Activated T-helper 9 cell treated with anti-CD3 and anti-CD28 coated beads, Interleukin-2, amount 50 U/mL, for 16 hours (primary cell): ENCODE results near the gene EXOC3.
"Not testable (repeated sequence)": the region's sequence is repeated elsewhere in the genome, so short reads cannot be mapped to it uniquely, and the experiment has no call there.

ENCODE experiments used
- DNase-seq: peaks from one replicate; pipeline ENCODE4 v3.0.0-alpha.2; 2020; ENCODE audit warnings: low read depth

Gene EXOC3

GRCh38 chr5:474232-474839, 31.4 kb downstream of the EXOC3 start:
- not testable (repeated sequence) for DNase-seq

DNA sequence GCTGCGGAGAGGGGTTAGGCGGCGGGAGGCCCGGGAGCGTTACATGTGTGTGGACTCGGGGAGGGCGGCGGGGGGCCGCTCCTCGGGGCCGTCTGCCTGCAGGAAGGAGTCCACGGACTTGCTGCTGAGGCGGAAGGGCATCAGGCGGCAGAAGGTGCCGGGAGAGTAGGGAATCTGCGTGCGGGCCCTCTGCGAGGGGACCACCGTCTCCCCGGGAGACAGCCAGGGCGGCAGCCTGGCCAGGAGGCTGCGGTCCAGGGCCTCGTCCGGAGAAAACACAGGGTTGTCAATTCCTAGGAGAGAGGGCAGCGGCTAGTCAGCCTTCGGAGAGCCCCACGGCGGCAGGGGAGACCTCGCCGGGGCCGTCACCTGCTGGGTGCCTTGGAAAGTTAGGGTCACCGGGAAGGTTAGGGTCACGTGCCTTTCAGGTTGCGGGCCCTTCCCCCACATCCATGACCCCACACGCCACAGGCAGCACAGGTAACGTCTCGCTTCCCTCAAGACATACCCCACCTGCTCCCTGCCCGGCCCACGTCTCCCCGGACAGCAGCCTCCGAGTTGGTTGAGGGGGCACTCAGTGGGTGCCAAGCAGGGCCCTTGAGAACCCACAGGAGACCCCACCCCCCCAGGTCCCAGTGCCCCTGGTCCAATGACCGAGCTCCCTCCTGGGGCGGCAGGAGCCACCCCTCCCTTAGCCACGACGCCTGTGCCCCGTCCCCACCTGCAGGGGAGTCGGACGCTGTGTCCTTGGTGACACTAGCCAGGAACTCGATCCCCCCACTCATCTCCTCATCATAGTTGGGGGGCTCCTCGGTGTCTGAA, 32.1 kb downstream of the EXOC3 start:
- DNase-seq: no peak

- no peak for DNase-seq
Measured at GRCh38 chr5:475704-476101, 32.7 kb downstream of the EXOC3 start.

- DNase-seq: no peak
Measured at GRCh38 chr5:476102-476813, 33.3 kb downstream of the EXOC3 start.

DNA sequence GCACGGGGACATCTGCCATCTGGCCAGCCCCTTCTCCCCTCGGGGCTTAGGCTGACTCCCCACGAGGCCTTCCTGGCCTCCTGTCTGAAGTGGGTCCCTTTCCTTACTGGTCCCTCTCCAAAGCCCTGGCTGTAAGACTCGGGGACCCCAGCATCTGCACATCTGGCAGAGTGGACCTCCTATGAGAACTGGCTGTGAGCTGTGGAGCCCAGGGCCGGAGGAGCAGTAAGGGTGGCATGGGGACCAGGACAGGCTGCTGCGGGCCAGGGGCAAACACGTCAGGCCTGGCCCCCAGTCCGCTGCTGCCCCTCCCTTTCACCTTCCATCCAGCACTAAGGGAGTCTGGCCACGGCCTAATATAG, 33.8 kb downstream of the EXOC3 start:
- DNase-seq: no peak

GRCh38 chr5:477247-477646, 34.3 kb downstream of the EXOC3 start:
- no peak for DNase-seq

DNA sequence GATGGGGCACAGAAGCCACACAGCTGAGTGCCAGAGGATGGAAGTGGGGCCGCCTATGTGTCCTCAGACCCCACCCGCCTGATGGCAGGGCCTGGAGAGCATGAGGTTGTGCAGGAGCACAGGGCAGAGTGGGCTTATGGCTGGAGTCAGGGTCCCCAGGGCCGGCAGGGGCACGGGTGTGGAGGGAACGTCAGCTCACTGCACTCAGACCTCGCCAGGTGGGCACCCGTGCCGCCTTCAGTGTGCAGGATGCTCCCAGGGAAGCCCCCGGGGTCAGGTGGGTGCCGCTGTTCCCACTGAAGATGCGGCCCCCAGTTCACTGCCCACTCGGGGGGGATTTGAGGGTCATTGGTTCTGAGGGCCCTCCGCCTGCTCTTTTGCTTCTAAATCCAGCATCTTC, 34.9 kb downstream of the EXOC3 start:
- DNase-seq: no peak

DNA sequence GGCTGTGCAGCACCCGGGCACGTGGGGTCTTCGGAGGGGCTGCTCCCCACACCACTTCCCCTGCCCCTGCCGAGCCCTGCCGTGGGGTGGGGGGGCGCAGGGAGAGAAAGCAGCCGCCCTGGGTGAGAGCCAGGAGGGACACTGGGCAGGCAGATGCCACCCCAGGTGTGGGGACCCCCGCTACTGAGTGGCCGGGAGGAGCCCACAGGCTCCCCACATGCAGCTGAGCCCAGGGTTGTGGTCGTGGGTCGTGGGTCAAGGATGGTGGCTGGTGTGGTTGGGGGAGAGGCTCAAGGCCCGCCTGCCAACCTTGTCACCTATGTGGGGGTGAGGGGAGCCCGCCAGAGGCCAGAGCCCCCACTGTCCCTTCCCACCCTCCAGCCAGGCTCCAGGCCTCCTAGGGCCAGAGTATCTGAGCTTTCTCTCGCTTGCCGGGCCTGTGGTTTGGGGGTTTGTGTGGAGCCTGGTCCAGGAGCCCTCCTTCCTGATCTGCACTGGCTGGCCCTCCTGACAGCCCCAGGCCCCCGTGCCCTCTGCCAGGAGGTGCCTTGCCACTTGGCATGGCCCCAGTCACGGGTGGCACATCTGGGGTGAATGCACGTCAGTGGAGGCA, 35.5 kb downstream of the EXOC3 start:
- no peak for DNase-seq

DNA sequence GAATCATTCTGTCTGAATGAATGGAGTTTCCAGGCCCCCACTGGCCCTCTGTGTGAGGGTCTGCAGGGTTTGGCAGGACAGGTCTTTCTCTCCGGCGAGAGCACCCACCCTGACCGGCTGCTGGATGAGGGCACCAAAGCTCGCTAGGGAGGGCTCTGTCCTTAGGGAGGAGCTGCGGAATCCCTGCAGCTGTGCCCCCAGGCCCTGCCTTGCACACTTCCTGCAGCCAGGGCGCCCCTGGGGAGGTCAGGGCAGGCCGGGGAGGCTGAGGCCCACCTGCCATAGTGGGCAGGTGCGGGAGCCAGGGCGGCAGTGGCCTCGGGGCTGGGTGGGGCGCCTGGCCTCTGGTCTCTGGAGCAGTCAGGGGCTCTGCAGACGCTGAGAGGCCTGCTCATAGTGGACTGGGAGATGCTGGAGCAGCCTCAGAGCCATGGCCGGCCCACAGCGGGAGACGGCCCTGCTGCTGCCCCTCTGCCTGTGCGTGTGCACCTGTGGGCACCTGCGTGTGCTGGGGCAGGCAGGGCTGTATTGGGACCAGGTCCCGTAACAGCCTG, 36.1 kb downstream of the EXOC3 start:
- DNase-seq: no peak

GRCh38 chr5:479566-480319, 36.8 kb downstream of the EXOC3 start:
- DNase-seq: no peak

GRCh38 chr5:481347-481746, 38.4 kb downstream of the EXOC3 start:
- DNase-seq: no peak

DNA sequence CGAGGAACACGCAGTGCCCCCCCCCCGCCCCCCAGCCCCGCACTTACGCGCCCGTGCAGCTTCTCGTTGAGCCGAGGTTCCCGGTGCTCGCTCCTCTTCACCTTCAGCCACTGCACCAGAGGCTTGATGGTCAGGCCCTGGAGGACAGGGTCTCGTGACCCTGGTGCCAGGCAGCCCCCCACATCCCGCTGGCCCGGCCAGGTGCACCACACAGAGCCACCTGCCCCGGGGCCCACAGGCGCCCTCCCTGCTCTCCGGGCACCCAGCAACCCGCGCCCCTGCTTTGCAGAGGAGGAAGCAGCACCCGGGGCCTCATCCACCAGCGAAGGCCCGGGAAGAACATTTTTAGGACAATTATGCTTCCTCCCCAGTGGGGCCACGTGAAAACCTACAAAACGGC, 39.0 kb downstream of the EXOC3 start:
- DNase-seq: no peak

- no peak for DNase-seq
Measured at GRCh38 chr5:482506-482905, 39.5 kb downstream of the EXOC3 start.

DNA sequence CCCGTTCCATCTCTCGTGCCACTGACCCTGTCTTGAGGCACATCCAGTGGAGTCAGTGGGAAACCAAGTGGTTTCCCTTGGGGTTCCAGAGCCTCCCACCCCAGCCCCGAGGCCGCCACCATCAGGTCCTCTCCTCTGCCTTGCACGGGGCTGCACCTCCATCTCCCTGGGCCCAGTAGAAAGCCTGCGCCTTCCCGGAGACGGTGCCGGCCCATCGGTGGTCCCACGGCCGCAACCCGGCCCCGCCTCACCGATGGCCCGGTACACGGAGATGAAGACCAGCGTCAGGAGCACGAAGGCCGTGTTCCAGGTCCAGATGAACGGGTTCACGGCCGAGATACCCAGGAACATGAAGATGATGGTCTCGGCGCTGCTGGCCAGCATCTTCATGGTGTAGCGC, 40.0 kb downstream of the EXOC3 start:
- DNase-seq: no peak

DNA sequence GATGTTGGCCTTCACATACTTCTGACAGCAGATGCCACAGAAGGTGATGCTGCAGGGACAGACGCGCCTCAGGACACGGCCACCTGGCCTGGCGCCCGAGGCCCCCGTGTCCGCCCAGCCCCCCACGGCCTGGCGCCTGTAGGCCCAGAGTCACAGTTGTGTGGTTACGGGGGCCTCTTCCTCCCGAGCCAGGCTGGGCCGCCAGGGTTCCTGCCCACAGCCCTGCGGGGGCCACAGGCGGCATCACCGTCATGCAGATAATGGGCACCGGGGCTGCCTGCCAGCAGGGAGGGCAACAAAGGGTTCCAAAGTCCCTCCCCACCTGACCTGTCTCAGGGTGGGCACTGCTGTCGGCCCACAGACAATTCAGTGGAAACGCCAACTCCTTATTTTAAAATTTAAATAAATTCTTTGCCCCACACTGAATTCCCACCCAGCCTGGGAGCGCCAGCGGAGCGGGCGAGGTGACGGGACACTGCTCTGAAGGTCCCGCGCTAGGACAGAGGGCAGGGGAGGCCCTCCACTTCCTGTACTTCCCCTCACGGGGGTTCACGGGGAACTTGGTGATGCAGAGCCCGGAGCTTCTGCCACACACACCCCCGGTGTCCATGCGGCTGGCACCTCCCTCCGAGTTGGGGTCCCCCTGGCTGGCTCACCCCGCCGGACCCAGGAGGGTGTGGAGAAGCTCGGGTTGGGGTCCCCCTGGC, 40.6 kb downstream of the EXOC3 start:
- no peak for DNase-seq

GRCh38 chr5:484556-484955, 41.6 kb downstream of the EXOC3 start:
- DNase-seq: no peak

DNA sequence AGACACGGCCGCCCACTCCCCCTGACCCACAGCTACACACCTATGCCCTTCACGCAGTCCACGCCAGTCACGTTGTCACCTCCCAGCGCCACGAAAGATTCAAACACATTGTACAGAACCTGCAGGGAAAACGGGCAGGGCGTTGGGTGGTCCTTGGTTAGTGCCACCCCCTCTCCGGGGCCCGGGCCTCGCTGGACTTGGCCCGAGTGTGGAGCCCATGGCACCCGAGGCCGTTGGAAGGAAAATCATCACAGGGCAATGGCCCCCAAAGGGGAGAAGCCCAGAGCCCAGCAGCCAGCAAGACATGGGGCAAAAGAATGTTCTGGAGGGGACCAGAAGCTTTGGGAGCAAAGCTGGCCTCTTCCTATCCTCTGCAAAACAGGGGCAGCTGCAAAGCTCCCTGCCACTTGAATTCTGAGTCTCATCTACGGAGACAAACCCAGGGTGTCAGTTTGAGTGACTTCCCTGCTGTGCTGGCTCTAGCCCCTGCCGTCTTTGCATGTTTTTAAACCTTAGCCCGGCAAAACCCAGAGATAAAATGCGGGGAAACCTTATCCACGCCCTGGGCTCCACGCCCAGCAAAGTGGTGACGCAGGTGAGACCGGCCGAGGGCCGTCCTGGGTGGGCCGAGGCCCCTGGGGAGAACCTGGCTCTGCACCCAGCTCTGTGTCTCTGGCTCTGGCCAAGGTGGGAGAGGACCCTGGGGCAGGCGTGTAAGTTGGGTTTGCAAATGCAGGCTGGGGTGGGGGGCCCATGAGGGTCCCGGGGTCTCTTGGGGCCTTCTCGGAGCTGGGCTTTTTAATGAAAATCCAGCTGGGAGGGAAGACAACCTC, 42.4 kb downstream of the EXOC3 start:
- DNase-seq: no peak

GRCh38 chr5:485946-486491, 43.0 kb downstream of the EXOC3 start:
- DNase-seq: no peak

- not testable (repeated sequence) for DNase-seq
Measured at GRCh38 chr5:486597-486996, 43.6 kb downstream of the EXOC3 start.

- no peak for DNase-seq
Measured at GRCh38 chr5:488241-488640, 45.3 kb downstream of the EXOC3 start.
